HG02970 (cell line): ENCODE results near the gene ZNF500.
"Not testable (repeated sequence)": the region's sequence is repeated elsewhere in the genome, so short reads cannot be mapped to it uniquely, and the experiment has no call there.

Experiments used
- ATAC-seq: cut with Tn5 transposase; IDR thresholded peaks from one replicate; pipeline ENCODE4 v1.9.1; 2021; ENCODE audit warnings: mild to moderate bottlenecking, moderate library complexity, moderate number of reproducible peaks; ENCODE audit not compliant: unreplicated experiment, low FRiP score

The ZNF500 gene

DNA sequence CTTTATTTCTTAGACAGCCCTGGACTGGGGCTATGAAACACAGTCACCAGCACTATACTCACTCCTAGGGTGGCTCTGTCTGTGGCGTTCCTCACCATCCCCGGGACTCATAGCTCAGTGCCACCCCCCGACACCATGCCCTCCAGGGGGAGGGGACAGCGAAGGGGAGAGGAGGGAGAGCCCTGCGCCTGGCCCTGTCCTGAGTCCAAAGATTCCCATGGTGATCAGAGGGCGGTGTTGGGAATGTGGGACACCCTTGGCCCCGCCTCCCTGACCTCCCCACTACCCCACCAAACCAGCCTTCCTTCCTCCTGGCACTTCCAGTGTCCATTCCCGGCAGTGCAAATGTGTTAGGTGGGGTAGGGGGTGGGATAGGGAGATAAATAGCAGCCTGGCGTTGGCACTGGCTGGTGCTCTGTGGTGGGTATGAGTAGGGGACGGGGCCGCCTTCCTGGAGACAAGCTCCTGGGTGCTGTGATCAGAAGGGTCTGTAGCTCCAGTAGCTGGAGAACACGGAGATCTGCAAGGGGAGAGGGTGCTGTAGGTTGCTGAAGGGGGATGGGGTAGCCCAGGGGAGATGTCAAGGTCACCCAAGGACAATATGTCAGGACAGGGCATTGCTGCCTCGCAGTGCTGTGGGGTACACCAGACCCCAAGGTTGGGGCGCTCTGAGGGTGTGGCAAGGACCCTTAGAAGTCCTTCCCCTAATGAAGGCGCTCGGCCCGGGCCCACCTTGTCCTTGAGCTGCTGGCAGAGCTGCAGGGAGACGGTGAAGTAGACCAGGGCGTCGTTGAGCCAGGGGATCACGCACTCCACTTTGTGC lies 30.2 kb upstream of the ZNF500 start:
- no peak for ATAC-seq

DNA sequence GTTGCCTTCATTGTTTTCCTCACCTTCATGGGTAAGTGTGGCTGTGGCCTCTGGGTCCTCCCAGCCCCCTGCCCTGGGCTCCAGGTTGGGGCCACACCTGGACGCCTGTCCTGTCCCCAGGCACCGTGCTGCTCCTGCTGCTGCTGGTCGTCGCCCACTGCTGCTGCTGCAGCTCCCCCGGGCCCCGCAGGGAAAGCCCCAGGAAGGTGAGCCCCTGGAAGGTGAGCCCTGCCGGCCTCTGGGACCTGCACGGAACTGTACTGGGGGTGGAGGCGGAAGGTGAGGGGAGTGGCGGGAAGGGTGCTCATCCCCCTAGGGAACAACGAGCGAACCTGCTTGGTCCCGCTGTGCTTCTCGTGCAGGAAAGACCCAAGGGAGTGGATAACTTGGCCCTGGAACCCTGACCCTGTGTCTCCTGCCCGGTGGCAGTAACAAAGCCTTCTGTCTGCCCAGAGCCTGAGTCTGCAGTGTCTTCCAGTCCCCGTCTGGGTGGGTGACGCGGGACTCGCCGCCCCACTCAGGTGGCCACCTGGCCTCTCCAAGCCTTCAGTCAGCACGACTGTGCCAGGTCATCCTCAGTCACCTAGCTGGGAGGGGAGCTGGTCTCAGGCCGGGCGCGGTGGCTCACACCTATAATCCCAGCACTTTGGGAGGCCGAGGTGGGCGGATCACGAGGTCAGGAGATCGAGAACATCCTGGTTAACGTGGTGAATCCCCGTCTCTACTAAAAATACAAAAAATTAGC lies 29.0 kb upstream of the ZNF500 start:
- no peak for ATAC-seq

DNA sequence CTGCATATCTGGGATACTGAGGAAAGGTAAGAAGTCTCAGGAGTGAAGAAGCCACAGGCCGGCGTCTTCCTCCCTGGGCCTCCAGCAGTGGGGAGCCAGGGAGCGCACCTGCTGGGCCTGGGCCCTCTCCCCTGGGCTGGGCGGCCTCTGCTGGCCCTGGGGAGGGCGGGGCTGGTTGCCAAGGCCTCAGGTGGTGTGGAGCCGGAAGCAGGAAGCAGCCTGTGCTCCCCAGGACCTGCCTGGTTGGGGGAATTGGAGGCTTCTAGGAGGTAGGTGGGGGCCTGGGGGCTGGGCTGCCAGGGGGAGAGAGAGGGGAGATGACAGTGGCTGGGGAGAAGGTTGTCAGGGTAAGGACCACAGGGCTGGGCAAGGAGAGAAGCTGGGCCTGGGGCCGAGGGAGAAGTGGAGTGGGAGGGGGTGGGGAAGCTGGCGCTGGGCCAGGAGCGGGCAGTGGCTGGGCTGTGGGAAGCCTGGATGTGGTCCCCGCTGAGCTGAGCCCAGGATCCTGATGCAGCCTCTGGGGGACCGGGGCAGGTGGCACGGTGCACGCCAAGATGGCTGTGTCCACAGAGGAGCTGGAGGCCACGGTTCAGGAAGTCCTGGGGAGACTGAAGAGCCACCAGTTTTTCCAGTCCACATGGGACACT lies 28.3 kb upstream of the ZNF500 start, which contains the start of gene SMIM22:
SMIM22 (plus strand) TSS at position 189 of the 647 bp plus-strand sequence; CDS start at position 555, 366 bp downstream.
- no peak for ATAC-seq

DNA sequence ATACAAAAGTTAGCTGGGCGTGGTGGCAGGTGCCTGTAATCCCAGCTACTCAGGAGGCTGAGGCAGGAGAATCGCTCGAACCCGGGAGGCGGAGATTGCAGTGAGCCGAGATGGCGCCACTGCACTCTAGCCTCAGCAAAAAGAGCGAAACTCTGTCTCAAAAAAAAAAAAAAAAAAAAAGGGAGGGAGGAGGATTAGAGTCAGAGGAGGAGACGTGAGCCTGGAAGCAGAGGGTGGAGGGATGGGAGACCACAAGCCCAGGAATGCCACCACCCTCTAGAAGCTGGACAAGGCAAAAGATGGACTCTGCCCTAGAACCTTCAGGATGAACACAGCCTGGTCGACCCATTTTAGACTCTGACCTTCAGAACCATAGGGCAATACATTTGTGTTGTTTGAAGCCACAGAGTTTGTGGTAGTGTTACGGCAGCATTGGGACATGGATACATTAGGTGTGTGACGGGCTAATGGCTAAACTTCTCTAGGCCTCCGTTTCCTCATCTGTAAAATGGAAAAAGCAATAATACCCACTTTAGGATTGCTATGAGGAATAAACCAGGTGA lies 26.1 kb upstream of the ZNF500 start:
- no peak for ATAC-seq

DNA sequence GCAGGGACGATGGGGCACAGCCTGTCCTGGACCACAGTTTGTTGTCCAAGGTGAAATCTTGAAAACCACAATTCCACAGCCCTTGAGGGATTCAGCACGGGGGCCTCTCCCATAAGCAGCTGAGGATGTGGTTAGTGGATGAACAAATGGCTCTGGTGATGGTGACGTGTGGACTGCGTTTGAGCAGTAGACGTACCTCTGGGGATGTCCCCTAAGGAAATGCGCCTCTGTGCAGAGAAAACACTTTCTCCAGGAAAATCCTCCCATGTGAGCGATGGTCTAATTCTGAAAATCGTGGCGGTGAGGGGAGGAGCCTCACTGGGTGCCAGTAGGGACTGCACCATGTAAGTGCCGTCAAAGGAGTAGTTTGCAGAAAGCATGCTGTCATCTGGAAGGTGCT lies 23.9 kb upstream of the ZNF500 start:
- ATAC-seq, result no peak

DNA sequence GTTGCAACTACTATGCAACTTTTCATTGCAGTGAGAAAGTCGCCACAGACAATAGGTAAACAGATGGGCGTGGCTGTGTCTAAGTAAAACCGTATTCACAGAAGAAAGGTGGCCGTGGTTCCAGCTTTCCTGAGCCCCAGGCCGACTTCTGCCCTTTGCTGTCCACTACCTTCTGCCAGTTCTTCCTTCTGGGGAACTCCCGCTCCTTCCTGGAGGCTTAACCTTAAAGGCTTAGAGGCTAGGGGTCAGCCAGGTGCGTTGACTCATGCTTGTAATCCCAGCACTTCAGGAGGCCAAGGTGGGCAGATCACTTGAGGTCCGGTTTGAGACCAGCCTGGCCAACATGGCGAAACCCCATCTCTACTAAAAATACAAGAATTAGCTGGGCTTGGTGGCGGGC lies 23.3 kb upstream of the ZNF500 start:
- ATAC-seq, result no peak

DNA sequence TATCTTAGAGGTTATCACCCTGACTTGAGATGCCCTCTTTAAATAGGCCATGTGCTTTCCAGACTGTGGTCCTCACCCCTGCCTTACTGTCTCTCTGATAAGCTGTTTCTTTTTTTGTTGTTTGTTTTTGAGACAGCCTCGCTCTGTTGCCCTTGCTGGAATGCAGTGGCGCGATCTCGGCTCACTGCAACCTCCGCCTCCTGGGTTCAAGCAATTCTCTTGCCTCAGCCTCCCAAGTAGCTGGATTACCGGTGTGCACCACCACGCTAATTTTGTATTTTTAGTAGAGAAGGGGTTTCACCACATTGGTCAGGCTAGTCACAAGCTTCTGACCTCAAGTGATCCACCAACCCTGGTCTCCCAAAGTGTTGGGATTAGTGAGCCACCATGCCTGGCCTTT lies 21.9 kb upstream of the ZNF500 start:
- ATAC-seq, result no peak

DNA sequence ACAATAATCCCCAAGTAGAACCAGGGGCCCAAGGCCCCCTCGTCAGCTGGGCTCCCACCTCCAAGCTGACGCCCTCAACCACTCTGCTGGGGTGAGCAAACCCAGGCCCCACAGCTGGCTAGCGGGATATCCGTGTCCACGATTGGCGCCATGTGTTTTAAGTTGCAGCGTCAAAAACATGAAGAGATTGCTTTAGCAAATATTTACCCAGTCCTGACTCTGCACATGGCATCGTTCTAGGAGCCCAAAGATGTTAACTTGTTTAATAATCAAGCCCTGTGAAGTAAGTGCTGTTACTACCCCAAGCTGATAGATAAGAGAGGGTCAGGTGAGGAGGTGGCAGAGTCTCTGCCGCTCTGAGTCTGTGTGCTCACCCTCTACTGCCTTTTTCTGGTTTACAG lies 21.5 kb upstream of the ZNF500 start:
- ATAC-seq, result no peak

DNA sequence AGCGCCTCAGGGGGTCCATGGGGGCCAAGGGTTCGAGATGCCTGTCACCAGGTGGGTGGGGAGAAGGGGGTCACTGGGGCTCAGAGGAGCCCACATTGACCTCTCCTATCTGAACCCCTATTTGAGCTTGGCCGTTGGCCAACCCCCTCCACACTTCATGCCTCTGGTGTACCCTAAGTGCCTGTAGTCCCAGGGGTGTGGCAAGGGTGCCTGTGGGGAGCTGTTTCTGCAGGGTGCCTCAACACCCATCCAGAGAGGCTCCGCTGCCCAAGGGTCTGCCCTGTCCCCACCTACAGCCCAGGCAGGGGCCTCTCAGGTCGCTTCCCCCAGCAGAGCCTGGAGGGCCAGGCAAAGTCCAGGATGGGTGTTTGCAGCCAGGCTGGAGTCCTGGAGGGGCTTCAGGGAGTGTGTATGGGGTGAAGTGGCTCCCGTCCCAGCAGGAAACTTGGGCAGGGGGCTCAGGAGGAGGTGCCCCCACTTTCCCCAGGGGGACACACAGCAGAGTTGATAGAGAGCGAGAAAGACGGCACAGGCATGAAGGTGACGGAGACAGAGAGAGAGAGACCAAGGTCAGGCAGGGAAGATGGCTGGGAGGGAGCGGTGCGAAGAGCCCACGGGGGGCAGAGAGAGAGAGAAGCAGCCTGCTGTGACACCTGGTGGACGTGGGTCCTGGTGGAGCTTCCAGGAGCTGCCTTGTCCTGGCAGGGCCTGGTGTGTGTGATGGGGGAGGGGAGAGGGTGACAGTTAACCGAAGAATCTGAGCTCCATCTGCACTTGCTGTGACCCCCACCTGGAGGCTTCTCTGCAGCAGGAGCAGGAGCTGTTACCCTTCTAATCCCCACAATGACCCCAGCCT lies 20.9 kb upstream of the ZNF500 start, which contains the start of gene SEPTIN12:
SEPTIN12 (minus strand) TSS at position 719 of the 856 bp plus-strand sequence; CDS start at position 19, 700 bp downstream.
- no peak for ATAC-seq

DNA sequence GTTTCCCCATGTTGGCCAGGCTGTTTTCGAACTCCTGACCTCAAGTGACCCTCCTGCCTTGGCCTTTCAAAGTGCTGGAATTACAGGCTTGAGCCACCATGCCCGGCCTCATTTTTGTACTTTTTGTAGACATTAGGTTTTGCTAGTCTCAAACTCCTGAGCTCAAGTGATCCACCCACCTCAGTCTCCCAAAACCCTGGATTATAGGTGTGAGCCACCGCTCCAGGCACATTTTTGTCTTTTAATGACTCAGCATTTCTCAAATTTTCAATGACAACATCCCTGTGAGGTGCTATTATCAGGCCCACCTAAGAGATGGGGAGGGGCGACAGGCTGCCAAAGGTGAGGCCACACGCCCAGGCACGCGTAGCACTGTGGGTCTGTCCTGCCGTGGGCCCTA lies 20.1 kb upstream of the ZNF500 start:
- ATAC-seq, result no peak

DNA sequence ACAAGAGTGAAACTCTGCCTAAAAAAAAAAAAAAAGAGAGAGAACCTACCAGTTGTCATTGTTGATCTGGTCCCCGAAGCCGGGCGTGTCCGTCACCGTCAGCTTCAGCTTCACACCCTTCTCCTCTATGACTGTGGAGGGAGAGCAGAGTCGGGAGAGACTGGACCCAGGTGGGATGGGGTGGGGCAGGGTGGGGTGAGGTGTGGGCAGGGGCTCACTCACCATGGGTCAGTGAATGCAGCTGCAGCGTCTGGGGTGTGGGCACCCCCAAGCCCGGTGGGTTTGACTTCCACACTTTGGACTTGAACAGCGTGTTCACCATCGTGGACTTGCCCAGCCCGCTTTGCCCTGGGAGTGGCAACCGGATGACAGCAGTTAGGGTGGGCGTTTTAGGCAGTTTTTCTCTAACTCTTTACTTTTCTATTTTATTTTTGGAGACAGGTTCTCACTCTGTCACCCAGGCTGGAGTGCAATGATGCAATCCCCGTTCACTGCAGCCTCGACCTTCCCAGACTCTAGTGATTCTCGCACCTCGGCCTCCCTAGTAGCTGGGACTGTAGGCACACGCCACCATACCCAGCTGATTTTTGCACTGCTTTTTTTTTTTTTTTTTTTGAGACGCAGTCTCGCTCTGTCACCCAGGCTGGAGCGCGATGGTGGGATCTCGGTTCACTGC lies 18.9 kb upstream of the ZNF500 start:
- ATAC-seq, result no peak

DNA sequence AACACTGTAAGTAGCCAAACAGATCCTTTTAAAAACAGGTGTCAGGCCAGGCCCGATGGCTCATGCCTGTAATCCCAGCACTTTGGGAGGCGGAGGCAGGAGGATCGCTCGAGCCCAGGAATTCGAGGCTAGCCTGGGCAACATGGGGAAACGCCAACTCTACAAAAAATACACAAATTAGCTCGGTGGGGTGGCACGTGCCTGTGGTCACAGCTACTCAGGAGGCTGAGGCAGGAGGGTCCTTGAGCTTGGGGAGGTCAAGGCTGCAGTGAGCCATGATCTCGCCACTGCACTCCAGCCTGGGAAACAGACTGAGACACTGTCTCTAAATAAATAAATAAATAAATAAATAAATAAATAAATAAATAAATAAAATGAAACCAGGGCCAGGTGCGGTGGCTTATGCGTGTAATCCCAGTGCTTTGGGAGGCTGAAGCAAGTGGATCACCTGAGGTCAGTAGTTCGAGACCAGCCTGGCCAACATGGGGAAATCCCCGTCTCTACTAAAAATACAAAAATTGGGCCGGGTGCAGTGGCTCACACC lies 17.6 kb upstream of the ZNF500 start:
- ATAC-seq, result not testable (repeated sequence)

DNA sequence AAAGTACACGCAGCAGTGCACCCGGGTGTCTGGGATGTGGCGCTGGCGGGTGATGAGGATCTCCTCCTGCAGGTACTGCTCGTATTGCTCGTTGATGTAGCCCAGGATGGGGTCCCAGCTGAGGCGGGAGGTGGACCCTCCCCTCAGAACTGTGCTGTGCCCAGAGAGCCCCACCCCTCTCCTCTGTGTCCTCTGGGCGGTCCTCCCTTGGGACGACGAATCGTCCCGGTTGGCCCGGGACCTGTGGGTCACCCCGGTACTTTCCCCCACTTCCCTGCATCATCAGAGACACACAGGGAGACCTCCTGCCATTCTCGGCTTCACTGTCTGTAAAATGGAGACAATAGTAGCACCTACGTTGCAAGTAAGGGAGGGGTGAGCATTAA lies 17.0 kb upstream of the ZNF500 start:
- ATAC-seq, result no peak

DNA sequence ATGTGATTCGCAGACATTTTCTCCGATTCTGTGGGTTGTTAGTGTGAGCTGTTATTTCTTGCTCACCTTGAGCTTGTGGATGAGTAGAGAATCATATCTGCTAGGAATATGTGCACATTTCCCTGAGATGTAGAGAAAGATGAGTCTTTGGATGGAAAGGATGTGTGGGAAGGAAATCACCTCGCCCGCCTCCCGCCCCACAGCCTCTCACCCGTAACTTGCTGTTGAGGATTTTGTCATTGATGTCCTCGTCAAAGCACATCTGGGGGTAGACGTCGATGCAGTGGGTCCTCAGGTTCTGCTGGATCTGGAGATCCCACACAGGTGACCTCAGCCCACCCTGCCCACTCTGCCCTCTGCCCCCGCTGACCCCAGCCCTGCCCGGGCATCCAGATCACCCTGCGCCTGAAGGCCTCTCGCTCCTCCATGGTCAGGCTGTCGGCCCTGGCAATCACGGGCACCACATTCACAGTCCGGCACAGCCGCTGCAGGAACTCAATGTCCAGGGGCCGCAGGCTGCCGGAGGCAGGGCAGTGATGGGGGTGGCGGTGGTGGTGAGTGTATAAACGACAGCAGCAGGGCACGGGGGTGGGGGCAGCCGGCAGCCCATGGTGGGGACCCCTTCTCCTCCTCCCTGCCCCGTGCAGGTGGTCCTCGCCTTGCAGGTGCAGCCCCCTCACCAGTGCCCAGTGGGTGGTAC lies 16.4 kb upstream of the ZNF500 start:
- no peak for ATAC-seq

DNA sequence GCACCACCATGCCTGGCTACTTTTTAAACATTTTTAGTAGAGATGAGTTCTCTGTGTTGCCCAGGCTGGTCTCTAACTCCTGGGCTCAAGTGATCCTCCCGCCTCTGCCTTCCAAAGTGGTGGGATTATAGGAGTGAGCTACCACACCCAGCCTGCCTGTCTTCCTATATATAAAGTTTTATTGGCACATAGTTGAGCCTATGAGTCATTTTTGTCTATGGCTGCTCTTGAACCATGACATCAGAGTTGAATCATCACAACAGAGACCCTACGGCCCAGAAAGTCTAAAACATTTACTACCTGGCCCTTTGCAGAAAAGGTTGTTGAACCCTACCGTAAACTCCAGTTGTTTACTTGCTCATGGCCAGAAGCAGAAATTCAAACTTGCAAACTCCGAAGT lies 13.3 kb upstream of the ZNF500 start:
- no peak for ATAC-seq

DNA sequence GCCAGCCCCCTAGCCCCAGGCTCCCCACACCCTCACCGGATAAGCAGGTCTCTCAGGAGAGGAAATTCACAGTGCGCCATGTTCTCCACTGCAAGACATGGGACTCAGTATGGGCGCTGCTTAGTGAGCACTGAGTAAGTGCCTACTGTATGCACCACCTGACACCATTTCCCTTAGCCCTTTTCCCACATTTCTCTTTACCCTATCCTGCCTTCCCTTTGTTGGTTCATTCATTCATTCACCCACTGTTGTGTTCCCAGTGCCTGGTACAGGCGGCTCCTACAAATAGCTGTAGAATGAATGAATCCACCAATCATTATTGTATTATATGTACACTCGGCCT lies 11.1 kb upstream of the ZNF500 start:
- ATAC-seq, result no peak

DNA sequence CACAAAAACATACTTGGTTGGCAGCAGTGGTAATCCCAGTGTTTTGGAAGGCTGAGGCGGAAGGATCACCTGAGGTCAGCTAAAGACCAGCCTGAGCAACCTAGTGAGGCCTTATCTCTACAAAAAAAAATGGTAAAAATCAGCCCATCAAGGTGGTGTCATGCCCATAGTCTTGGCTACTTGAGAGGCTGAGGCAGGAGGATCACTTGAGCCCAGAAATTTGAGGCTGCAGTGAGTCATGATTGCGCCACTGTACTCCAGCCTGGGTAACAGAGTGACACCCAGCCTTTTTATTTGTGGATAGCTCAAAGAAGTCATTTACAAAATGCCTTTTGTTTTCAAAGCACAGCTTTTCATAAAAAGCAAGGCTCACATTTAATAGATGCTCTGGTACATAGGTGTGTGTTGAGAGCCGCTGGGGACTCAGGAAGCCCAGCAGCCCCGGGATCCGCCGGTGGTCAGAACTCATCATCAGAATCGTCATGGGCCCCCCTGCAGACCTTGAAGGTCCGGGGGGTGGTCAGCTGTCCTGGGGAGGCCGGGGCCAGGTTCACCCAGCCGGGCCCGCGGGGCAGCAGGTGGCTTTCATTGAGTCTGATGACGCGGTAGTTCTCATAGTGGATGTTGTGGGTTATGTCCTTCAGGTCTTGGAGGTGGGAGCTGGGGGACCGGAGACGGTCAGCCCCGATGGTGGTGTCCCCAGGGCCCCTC lies 10.5 kb upstream of the ZNF500 start:
- ATAC-seq, result no peak

DNA sequence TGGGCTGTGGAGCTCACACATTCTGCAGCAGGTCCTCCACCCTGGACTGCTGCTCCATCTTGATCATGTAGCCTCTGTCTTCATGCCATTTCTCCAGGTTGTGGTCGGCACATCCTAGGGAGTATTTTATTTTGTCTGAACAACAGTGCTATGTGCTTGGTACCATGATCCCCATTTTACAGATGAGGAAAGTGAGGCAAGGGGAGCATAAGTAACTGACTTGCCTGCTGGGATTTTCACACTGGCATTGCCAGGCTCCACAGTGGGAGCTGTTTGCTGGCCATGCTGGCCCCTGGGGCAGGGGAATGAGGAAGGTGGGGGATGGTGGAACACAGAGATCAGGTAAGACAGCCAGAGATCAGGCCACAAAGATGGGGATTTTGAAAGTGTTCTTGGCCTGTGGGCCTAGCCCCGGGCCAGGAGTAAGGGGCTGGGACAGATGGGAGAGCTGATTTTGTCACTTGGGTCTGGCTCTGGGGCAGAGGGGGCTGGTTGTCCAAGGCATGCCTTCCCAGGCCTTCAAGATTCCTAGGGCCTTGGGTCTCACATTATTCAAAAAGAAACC lies 9.3 kb upstream of the ZNF500 start:
- no peak for ATAC-seq
